Measurements from ENCODE around the gene CACNA2D3. TPM values are rescaled to one million over a fixed set of nuclear protein-coding genes. Genes with fewer than 3 reads are reported as not detected.
"Not testable (repeated sequence)": the region's sequence is repeated elsewhere in the genome, so short reads cannot be mapped to it uniquely, and the experiment has no call there.

CACNA2D3 gene
- total RNA-seq, 1 experiment from 2014 or later, result 0.59 TPM

- H4K20me1 ChIP-seq (ENCODE audit: insufficient read depth), result no peaks in the 10 kb centered on the region
- CTCF ChIA-PET, result no interaction called here
- peaks cover 55% of the 10 kb centered on the region for H3K27me3 ChIP-seq (ENCODE audit: insufficient read depth, low read depth)
- no peaks in the 10 kb centered on the region for H3K9me2 ChIP-seq (ENCODE audit: insufficient read depth)
- H3K4me1 ChIP-seq (replicated peaks; ENCODE audit: insufficient read depth), result no peaks in the 10 kb centered on the region
- BruUV-seq (replicated peaks), result no TSS peak
- H2AFZ ChIP-seq, result no peak overlapping the region
- no peaks in the 10 kb centered on the region for H3K79me2 ChIP-seq (ENCODE audit: low read depth)
- no peaks in the 10 kb centered on the region for H3K9me3 ChIP-seq (ENCODE audit: insufficient read depth, low read depth)
- no peak overlapping the region for H3K27ac ChIP-seq
- H3K4me3 ChIP-seq, result no peak overlapping the region
- no peak for DNase-seq
- intact Hi-C loops (cut with micrococcal nuclease; ENCODE audit: unreplicated experiment), result no loop called here
- TF ChIP-seq CTCF (conservative IDR thresholded peaks at IDR 0.05) (no peak), EZH2 (IDR thresholded peaks at IDR 0.05; ENCODE audit: low read depth) (no peak)
- H3F3A ChIP-seq (ENCODE audit: insufficient read depth, low read depth), result no peaks in the 10 kb centered on the region
- no peaks in the 10 kb centered on the region for H3K36me3 ChIP-seq (ENCODE audit: low read depth)
- H3K4me2 ChIP-seq, result no peak overlapping the region
- POLR2A ChIA-PET (ENCODE audit: unreplicated experiment), result no interaction called here
These were observed 506.6 kb downstream of the CACNA2D3 start for GRCh38 chr3:54628888-54629441.

- POLR2A ChIA-PET (ENCODE audit: unreplicated experiment), result no interaction called here
- Histone ChIP-seq H3K4me2 (no peak overlapping the region), H3K9me2 (ENCODE audit: insufficient read depth) (no peaks in the 10 kb centered on the region), H3K4me1 (replicated peaks; ENCODE audit: insufficient read depth) (no peaks in the 10 kb centered on the region), H3K36me3 (ENCODE audit: low read depth) (no peaks in the 10 kb centered on the region), H3K4me3 (no peak overlapping the region), H3K27me3 (ENCODE audit: insufficient read depth, low read depth) (peaks cover 55% of the 10 kb centered on the region), H3K27ac (no peak overlapping the region), H4K20me1 (ENCODE audit: insufficient read depth) (no peaks in the 10 kb centered on the region), H3K79me2 (ENCODE audit: low read depth) (no peaks in the 10 kb centered on the region), H2AFZ (no peak overlapping the region), H3K9me3 (ENCODE audit: insufficient read depth, low read depth) (no peaks in the 10 kb centered on the region), H3F3A (ENCODE audit: insufficient read depth, low read depth) (no peaks in the 10 kb centered on the region)
- TF ChIP-seq EZH2 (IDR thresholded peaks at IDR 0.05; ENCODE audit: low read depth) (no peak), CTCF (conservative IDR thresholded peaks at IDR 0.05) (no peak)
- no peak for DNase-seq
- CTCF ChIA-PET, result no interaction called here
- no TSS peak for BruUV-seq (replicated peaks)
- intact Hi-C loops (cut with micrococcal nuclease; ENCODE audit: unreplicated experiment), result no loop called here
These were observed 507.8 kb downstream of the CACNA2D3 start for GRCh38 chr3:54630101-54630623.

GRCh38 chr3:54631001-54631400, 508.6 kb downstream of the CACNA2D3 start:
- H3K9me2 ChIP-seq (ENCODE audit: insufficient read depth); H3K4me1 ChIP-seq (replicated peaks; ENCODE audit: insufficient read depth); H3F3A ChIP-seq (ENCODE audit: insufficient read depth, low read depth); CTCF ChIA-PET; H3K4me3 ChIP-seq; H3K79me2 ChIP-seq (ENCODE audit: low read depth); intact Hi-C loops (cut with micrococcal nuclease; ENCODE audit: unreplicated experiment); H3K4me2 ChIP-seq; H3K36me3 ChIP-seq (ENCODE audit: low read depth); H2AFZ ChIP-seq; BruUV-seq (replicated peaks); DNase-seq; POLR2A ChIA-PET (ENCODE audit: unreplicated experiment); H4K20me1 ChIP-seq (ENCODE audit: insufficient read depth); H3K9me3 ChIP-seq (ENCODE audit: insufficient read depth, low read depth); H3K27ac ChIP-seq: not testable (repeated sequence)
- H3K27me3 ChIP-seq (ENCODE audit: insufficient read depth, low read depth), result peaks cover 49% of the 10 kb centered on the region

Measured in PC-9 (cell line).